HG03565 (cell line): ENCODE measurements around the gene ITGA11.

ENCODE experiments used
- ATAC-seq: cut with Tn5 transposase; IDR thresholded peaks from one replicate; pipeline ENCODE4 v1.9.1; 2021; ENCODE audit warnings: mild to moderate bottlenecking, moderate library complexity; ENCODE audit not compliant: unreplicated experiment

Gene ITGA11

GRCh38 chr15:68391121-68391520, 40.8 kb downstream of the ITGA11 start:
- ATAC-seq: no peak

DNA sequence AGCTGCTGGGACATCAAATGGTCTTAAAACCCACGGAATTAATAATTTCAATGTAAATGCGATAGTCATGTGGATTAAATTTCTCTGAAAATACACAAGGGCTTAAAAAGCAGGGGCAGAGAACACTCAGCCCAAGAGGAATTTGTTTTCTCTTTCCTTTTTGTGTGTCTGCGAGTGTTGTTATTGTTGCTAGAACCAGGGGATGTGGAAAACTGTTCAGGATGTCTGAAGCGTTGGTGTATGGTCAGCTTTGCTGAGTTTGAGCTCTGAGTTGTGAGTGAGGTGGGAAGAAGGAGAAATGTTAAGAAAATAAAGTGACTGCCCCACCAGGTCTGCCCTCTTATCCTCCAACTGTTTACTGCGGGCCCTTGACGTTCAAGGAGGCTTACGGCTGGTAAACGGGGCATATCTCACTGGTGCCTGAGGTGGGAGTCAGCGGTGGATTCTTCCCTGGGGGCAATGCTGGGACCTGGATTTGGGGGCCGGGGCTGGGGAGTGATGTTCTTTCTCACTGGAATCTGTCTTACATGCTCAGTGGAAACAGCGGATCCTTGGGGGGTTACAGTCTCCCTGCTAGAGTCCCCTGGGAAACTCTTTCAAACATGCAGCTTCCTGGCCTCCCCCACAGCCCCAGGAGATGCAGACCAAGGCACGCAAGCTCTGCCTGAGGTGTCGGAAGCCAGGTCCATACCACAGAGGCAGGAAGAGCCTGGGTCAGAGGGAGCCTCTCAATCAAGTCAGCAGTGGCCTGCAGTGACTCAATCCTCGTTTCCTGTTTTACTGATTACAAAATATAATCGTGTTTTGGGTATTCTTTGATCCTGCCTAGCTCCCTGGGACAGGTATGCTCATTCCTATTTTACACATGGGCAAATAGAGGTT, 41.8 kb downstream of the ITGA11 start:
- no peak for ATAC-seq

DNA sequence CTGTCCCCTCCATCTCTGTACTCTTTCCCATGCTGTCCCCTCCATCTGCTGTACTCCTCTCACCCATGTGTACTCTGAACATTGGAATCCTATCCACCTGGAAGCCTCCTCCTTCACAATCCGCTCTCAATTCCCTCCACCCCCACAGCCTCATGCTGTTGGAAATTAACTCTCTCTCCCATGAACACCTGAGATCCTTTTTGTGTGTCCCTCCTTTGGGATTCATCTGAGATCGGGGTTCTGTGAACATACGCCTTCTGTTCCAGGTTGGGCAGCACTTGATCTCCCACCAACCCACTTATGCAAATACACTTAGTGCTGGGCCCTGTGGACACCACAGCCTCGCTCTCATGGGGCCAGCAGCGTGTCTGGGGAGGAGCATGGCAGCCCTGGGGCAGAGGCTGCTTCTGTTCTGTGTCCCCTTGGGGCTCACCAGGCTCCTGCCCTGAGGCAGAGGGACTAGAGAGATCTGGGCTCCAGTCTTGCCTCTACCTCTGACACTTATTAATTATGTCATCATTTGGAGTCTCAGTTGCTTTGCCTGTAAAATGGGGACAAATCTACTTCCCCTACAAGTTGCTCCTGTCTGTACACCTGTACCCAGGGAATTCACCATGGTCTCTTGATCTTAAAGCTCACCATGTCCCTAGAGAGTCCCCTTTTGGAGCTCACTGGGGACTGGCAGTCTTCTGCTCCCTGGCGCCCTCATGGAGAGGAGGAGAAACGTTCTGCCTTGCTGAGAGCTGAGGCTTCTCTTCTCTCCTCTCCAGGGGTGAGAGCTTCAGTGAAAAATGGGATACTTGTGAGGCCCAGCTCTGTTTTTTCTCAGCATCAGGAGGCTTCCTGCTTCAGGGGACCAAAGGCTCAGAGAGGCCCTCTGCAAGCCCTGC, 42.7 kb downstream of the ITGA11 start:
- no peak for ATAC-seq

DNA sequence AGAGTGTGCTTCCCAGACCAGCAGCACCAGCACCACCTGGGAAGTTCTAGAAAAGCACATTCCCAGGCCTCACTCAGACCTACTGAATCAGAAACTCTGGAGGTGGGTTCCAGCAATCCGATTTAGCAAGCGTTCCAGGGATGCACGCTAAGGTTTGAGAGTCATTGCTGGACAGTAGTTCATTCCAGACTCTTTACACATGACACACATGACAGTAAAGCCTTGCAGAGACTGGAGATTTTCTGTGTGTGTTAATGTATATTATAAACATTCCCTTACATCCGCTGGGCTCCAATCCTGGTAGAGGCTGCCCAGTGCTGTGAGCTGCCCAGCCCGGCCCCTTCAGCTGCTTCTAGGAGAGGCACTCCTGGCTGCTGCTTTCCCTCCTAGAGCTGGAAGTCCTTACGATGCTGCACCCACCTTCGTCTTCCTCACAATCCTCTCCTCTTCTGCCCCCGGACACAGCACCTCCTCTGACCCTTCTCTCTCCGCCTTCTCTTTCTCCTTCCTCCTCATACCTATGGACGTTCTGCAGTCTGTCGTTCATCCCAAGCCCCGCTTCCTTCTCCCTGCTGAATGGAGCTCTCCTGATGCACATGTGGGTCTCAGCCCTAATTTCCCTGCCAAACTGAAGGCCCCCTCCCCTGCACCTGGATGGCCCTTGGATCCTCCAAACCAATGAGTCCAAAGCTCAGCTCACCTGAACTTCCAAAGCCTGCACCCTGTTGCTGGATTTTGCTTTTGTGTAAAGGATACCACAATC, 44.4 kb downstream of the ITGA11 start:
- no peak for ATAC-seq

DNA sequence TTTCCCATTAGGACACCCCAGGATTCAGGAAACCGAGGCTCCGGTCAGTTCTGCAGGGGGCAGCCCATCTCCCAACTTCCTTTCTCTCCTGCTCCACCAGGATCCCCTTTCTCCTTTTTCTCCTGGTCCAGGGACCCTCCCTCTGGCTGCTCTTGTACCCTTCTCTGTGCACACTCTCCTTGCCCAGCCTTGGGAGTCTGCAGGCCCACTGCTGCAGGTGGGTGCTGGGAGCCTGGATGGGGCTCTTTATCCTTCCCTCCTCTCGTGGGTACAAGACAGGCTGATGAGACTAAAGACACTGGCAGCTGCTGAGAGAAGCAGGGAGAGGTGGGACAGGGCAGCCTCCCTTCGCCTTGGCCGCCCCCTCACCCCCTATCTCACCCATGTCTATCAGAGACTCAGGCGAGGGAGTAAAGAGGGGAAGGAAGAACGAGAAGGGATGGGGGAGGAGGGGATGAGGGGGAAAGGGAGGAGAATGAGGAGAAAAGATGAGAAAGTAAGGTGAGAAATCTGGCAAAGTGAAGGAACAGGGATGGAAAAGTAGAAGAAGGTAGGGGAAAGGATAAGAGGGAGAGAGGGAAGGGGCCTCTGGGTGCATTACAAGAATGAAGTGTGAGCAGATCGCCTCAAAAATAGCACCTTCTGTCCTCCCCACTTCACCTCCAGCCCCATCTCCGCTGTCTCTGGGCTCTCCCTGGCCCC, 45.2 kb downstream of the ITGA11 start:
- no peak for ATAC-seq

- no peak for ATAC-seq
Observed at GRCh38 chr15:68385671-68386586, 46.0 kb downstream of the ITGA11 start.

GRCh38 chr15:68385240-68385561, 46.8 kb downstream of the ITGA11 start:
- no peak for ATAC-seq

GRCh38 chr15:68384451-68385239, 47.3 kb downstream of the ITGA11 start:
- no peak for ATAC-seq

GRCh38 chr15:68383161-68384074, 48.5 kb downstream of the ITGA11 start:
- no peak for ATAC-seq

GRCh38 chr15:68382286-68383007, 49.5 kb downstream of the ITGA11 start:
- ATAC-seq: no peak

DNA sequence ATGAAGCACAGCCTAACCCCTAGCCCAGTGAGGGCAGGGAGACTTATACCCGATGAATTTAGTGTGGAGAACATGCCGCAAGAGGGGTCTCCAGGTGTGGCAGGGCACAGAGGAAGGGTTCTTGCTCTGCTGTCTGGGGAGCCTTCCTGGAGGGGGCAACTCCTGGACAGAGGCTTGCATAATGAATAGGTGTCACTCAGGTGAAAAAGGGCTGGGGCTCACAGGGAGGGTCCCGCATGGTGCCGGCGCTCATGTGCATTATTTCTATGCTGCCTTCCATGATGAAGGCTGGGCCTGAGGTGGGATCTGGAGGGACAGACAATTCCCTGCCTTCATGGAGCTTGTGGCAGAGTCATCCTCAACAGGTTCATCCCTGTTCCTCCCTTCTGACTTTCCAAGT, 51.5 kb downstream of the ITGA11 start:
- ATAC-seq: no peak

- ATAC-seq: no peak
Observed at GRCh38 chr15:68379759-68380290, 52.1 kb downstream of the ITGA11 start.

- ATAC-seq: no peak
Observed at GRCh38 chr15:68379058-68379758, 52.8 kb downstream of the ITGA11 start.

DNA sequence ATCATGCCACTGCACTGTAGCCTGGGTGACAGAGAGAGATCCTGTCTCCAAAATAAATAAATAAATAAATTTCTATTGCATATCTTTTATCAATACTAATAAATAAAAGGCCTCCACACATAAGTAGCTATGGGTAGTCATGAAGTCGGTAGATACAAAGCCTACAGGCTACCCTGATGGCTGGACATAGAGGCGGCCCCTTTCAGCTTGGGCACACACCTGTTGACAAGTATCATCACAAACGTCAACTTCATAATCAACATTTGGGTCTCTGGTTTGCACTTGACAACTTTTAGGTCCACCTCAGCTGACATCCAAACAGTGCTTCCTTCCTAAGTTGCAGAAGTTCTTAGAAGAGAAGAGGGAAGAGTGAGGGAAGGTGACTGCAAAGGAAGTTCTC, 53.4 kb downstream of the ITGA11 start:
- no peak for ATAC-seq

GRCh38 chr15:68377766-68378165, 54.2 kb downstream of the ITGA11 start:
- no peak for ATAC-seq

GRCh38 chr15:68376447-68377060, 55.4 kb downstream of the ITGA11 start:
- no peak for ATAC-seq
